ENCODE data around the gene ACBD6. TPM values are rescaled to one million over a fixed set of nuclear protein-coding genes. Genes with fewer than 3 reads are reported as not detected.

The ACBD6 gene
- total and polyA plus RNA-seq, 2 experiments from 2014 or later: 75.7 to 88.8 TPM

GRCh38 chr1:180370188-180370587 is 132.2 kb downstream of the ACBD6 start:
- H3K4me2 ChIP-seq: no peak overlapping the region
- H3K36me3 ChIP-seq (ENCODE audit: insufficient read depth): no peaks in the 10 kb centered on the region
- H3K4me3 ChIP-seq: no peak overlapping the region
- H4K20me1 ChIP-seq (replicated peaks; ENCODE audit: insufficient read depth): no peaks in the 10 kb centered on the region
- peaks cover 19% of the 10 kb centered on the region for H3K4me1 ChIP-seq (ENCODE audit: insufficient read depth)
- Mint-ChIP-seq H3K36me3 (ENCODE audit: low read depth) (no peaks in the 10 kb centered on the region), H3K4me3 (no peak overlapping the region), H3K27ac (no peak overlapping the region; the same call in 1 of the 2 replicates), H3K4me1 (peaks cover 25% of the 10 kb centered on the region; the same call in 2 of the 3 replicates), H3K27me3 (ENCODE audit: insufficient read depth, low read depth, poor library complexity) (no peaks in the 10 kb centered on the region), H3K9me3 (no peaks in the 10 kb centered on the region)
- DNase-seq (ENCODE audit: low spot score) (no peak), ATAC-seq (no peak)
- H3K27me3 ChIP-seq (ENCODE audit: insufficient read depth): no peaks in the 10 kb centered on the region
- TF ChIP-seq ZNF331 (CRISPR knock-in tag; IDR thresholded peaks at IDR 0.05; ENCODE audit: low read depth) (no peak), ZNF462 (CRISPR knock-in tag; IDR thresholded peaks at IDR 0.05) (no peak), NANOG (IDR thresholded peaks at IDR 0.05; ENCODE audit: borderline replicate concordance) (no peak), STAT1 (IDR thresholded peaks at IDR 0.05; ENCODE audit: unreplicated experiment) (no peak)
- H3K27ac ChIP-seq (ENCODE audit: low read depth): no peak overlapping the region
- 0 out of 2 replicates have a peak, but pooled peaks cover 9% of the 10 kb centered on the region for H3K79me2 ChIP-seq (replicated peaks; ENCODE audit: insufficient read depth)
- H3K9me2 ChIP-seq (ENCODE audit: insufficient read depth): no peaks in the 10 kb centered on the region
- no peak overlapping the region for H2AFZ ChIP-seq
- H3F3A ChIP-seq (replicated peaks; ENCODE audit: low read depth): no peaks in the 10 kb centered on the region

GRCh38 chr1:180369061-180369460 is 133.3 kb downstream of the ACBD6 start:
- Histone ChIP-seq H2AFZ (no peak overlapping the region), H3K4me1 (ENCODE audit: insufficient read depth) (peaks cover 12% of the 10 kb centered on the region), H3K4me2 (no peak overlapping the region), H3K79me2 (replicated peaks; ENCODE audit: insufficient read depth) (0 out of 2 replicates have a peak, but pooled peaks cover 9% of the 10 kb centered on the region), H3K27me3 (ENCODE audit: insufficient read depth) (no peaks in the 10 kb centered on the region), H3K9me2 (ENCODE audit: insufficient read depth) (no peaks in the 10 kb centered on the region), H3F3A (replicated peaks; ENCODE audit: low read depth) (no peaks in the 10 kb centered on the region), H3K4me3 (no peak overlapping the region), H3K36me3 (ENCODE audit: insufficient read depth) (no peaks in the 10 kb centered on the region), H3K27ac (ENCODE audit: low read depth) (no peak overlapping the region), H4K20me1 (replicated peaks; ENCODE audit: insufficient read depth) (no peaks in the 10 kb centered on the region)
- no peak for ATAC-seq
- Mint-ChIP-seq H3K4me1 (peaks cover 23% of the 10 kb centered on the region; the same call in 2 of the 3 replicates), H3K27ac (peak overlapping the region; percentile 47; the same call in 1 of the 2 replicates), H3K9me3 (no peaks in the 10 kb centered on the region), H3K4me3 (no peak overlapping the region), H3K27me3 (ENCODE audit: insufficient read depth, low read depth, poor library complexity) (no peaks in the 10 kb centered on the region), H3K36me3 (ENCODE audit: low read depth) (no peaks in the 10 kb centered on the region)
- DNase-seq (ENCODE audit: low spot score): no peak
- TF ChIP-seq REST (IDR thresholded peaks at IDR 0.05; ENCODE audit: unreplicated experiment) (no peak), ZNF114 (CRISPR knock-in tag; IDR thresholded peaks at IDR 0.05) (no peak), EZH2phosphoT487 (IDR thresholded peaks at IDR 0.05; ENCODE audit: unreplicated experiment) (no peak), ZNF331 (CRISPR knock-in tag; IDR thresholded peaks at IDR 0.05; ENCODE audit: low read depth) (no peak), EZH2 (IDR thresholded peaks at IDR 0.05; ENCODE audit: low read depth, unreplicated experiment) (no peak), CREB1 (CRISPR knock-in tag; IDR thresholded peaks at IDR 0.05; ENCODE audit: low read depth) (no peak), JUNB (IDR thresholded peaks at IDR 0.05; ENCODE audit: unreplicated experiment) (no peak), POLR2AphosphoS5 (IDR thresholded peaks at IDR 0.05; ENCODE audit: low read depth) (no peak)
